ENCODE measurements around the gene RAB11FIP4. TPM values are rescaled to one million over a fixed set of nuclear protein-coding genes. Genes with fewer than 3 reads are reported as not detected.
A peak's percentile ranks its signal among the peaks of the same experiment; 100 is the strongest.

RAB11FIP4 gene
- total and polyA plus RNA-seq, 9 of the 15 experiments (the other 6 are each of a cell fraction or from before 2014, with no cell fraction given): 0.62 to 16.6 (median 8.9) TPM

DNA sequence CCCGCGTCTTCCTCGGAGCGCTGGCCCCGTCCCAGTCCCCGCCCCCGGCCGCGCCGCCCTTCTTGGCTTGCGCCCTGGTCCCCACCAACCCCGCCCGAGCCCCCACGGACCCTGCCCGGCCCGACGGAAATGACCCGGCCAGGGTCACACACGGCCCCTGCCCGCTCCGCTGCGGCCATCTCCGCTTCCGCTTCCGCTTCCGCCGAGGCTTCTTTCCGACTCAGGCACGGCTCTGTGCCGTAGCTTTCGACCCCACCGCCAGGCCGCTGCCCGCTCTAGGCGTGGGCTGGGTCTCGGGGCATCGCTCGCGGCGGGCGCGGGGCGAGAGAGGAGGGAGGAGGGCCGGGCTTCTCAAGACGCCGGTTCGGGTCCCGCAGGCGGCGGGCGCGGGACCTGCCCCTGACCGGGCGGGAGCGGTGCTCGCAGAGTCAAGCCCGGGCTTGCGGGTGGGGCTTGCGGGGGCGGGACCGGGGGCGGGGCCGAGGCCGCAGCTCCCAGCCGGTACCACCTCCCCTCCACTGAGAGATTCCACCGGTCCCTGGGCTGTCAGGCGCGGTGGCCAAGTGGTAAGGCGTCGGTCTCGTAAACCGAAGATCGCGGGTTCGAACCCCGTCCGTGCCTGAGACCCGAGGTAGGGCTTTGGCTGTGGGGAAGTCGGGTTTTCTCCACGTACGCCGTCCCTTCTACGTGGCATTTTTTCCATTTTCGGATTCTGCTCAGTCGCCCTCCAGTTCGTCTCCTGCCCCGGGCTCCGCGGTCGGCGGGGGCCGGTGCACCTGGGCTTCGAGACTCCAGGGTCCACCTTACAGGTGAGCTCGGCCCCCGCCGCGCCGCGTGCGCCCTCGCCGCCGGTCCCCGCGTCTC, 158.3 kb downstream of the RAB11FIP4 start (continued):
- no peak for TF ChIP-seq ZNF232 (CRISPR knock-in tag; IDR thresholded peaks at IDR 0.05)
- no peak for TF ChIP-seq BCL6 (CRISPR knock-in tag; IDR thresholded peaks at IDR 0.05)
- TF ChIP-seq SREBF2 (CRISPR knock-in tag; IDR thresholded peaks at IDR 0.05): no peak
- TF ChIP-seq TCF3 (CRISPR knock-in tag; IDR thresholded peaks at IDR 0.05): no peak; the same call in 1 of the 2 replicates
- TF ChIP-seq NONO (IDR thresholded peaks at IDR 0.05; ENCODE audit: low read depth in 2 of 2, low read length in 1 of 2): peak in 1 of 2 experiments; percentile 60; a peak in 1 of 4 replicates
- TF ChIP-seq RFX5 (IDR thresholded peaks at IDR 0.05; ENCODE audit: low read depth, low read length): peak; percentile 70; the same call in 1 of the 2 replicates
- TF ChIP-seq MCM2 (IDR thresholded peaks at IDR 0.05; ENCODE audit: low read depth): no peak
- no peak for TF ChIP-seq SAFB2 (IDR thresholded peaks at IDR 0.05; ENCODE audit: borderline replicate concordance, low read depth, low read length, severe bottlenecking)
- no peak for TF ChIP-seq MAFK (IDR thresholded peaks at IDR 0.05; ENCODE audit: low read length)
- TF ChIP-seq, protein P1, sequence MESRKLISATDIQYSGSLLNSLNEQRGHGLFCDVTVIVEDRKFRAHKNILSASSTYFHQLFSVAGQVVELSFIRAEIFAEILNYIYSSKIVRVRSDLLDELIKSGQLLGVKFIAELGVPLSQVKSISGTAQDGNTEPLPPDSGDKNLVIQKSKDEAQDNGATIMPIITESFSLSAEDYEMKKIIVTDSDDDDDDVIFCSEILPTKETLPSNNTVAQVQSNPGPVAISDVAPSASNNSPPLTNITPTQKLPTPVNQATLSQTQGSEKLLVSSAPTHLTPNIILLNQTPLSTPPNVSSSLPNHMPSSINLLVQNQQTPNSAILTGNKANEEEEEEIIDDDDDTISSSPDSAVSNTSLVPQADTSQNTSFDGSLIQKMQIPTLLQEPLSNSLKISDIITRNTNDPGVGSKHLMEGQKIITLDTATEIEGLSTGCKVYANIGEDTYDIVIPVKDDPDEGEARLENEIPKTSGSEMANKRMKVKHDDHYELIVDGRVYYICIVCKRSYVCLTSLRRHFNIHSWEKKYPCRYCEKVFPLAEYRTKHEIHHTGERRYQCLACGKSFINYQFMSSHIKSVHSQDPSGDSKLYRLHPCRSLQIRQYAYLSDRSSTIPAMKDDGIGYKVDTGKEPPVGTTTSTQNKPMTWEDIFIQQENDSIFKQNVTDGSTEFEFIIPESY (CRISPR knock-in tag; IDR thresholded peaks at IDR 0.05): no peak
- TF ChIP-seq SRSF3 (IDR thresholded peaks at IDR 0.05; ENCODE audit: insufficient read depth, low read length): no peak
- TF ChIP-seq NFIX (CRISPR knock-in tag; IDR thresholded peaks at IDR 0.05; ENCODE audit: low read depth): no peak
- no peak for TF ChIP-seq NELFE (IDR thresholded peaks at IDR 0.05; ENCODE audit: insufficient read depth, insufficient read length)
- TF ChIP-seq, protein P2, sequence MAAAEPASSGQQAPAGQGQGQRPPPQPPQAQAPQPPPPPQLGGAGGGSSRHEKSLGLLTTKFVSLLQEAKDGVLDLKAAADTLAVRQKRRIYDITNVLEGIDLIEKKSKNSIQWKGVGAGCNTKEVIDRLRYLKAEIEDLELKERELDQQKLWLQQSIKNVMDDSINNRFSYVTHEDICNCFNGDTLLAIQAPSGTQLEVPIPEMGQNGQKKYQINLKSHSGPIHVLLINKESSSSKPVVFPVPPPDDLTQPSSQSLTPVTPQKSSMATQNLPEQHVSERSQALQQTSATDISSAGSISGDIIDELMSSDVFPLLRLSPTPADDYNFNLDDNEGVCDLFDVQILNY (CRISPR knock-in tag; IDR thresholded peaks at IDR 0.05): no peak
- TF ChIP-seq, protein P3, sequence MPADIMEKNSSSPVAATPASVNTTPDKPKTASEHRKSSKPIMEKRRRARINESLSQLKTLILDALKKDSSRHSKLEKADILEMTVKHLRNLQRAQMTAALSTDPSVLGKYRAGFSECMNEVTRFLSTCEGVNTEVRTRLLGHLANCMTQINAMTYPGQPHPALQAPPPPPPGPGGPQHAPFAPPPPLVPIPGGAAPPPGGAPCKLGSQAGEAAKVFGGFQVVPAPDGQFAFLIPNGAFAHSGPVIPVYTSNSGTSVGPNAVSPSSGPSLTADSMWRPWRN (IDR thresholded peaks at IDR 0.05; ENCODE audit: low read depth): no peak
- TF ChIP-seq TAF15 (IDR thresholded peaks at IDR 0.05; ENCODE audit: low read depth, low read length): 0 out of 2 replicates have a peak, but pooled peaks have one; percentile 32
- TF ChIP-seq, protein P4, sequence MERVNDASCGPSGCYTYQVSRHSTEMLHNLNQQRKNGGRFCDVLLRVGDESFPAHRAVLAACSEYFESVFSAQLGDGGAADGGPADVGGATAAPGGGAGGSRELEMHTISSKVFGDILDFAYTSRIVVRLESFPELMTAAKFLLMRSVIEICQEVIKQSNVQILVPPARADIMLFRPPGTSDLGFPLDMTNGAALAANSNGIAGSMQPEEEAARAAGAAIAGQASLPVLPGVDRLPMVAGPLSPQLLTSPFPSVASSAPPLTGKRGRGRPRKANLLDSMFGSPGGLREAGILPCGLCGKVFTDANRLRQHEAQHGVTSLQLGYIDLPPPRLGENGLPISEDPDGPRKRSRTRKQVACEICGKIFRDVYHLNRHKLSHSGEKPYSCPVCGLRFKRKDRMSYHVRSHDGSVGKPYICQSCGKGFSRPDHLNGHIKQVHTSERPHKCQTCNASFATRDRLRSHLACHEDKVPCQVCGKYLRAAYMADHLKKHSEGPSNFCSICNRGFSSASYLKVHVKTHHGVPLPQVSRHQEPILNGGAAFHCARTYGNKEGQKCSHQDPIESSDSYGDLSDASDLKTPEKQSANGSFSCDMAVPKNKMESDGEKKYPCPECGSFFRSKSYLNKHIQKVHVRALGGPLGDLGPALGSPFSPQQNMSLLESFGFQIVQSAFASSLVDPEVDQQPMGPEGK (CRISPR knock-in tag; IDR thresholded peaks at IDR 0.05; ENCODE audit: borderline replicate concordance): no peak
- TF ChIP-seq SIN3A (IDR thresholded peaks at IDR 0.05; ENCODE audit: borderline replicate concordance in 2 of 2, control insufficient read depth in 1 of 2, low read depth in 2 of 2, low read length in 2 of 2): peak in 1 of 2 experiments; percentile 3; a peak in 2 of 4 replicates
- TF ChIP-seq HEY1 (CRISPR knock-in tag; IDR thresholded peaks at IDR 0.05; ENCODE audit: borderline replicate concordance): no peak
- no peak for TF ChIP-seq ZNF583 (CRISPR knock-in tag; IDR thresholded peaks at IDR 0.05)
- peak; percentile 86 for TF ChIP-seq RBBP5 (IDR thresholded peaks at IDR 0.05; ENCODE audit: borderline replicate concordance, insufficient read depth, low read length, poor library complexity, severe bottlenecking)

All from K562 (cell line).